NCI-H1930 (cell line): ENCODE data around the gene OR52E1.

Source experiments
- DNase-seq, 2 experiments: peaks; one replicate each; lab custom pipeline; 2025; lab: John Stamatoyannopoulos, UW

The OR52E1 gene

DNA sequence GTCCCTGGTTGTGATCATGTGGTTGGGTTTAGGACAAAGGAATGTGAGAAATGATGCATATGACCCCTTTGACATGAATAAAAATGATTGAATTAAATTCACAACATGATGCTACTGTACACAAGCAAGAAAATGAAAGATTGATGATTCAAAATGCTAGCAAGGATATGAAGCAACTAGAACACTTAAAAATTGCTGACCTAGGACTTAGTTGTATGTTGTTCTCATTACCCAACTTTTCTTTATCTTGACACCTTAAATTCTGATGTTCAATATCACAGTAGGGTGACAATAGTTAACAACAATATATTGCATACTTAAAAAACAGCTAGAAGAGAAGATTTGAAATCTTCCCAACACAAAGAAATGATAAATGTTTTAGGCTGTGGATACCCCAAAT, 48.2 kb downstream of the OR52E1 start:
- DNase-seq, result no peak

DNA sequence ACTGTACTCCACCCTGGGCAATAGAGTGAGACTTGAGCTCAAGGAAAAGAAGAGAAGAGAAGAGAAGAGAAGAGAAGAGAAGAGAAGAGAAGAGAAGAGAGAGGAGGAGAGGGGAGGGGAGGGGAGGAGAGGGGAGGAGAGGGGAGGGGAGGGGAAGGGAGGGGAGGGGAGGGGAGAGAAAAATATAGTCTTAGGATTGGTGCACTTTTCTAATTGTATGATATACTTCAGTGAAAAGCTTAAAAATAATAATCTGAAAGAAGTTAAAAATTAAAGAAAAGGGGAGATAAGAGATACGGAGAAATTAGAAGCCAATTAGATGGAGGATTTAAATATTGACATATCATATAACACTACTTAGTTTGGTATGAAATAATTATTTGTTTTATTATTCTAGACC, 49.5 kb downstream of the OR52E1 start:
- no peak for DNase-seq
